GM12878 (cell line): ENCODE data around the gene PSMD3. TPM values are rescaled to one million over a fixed set of nuclear protein-coding genes. Genes with fewer than 3 reads are reported as not detected.

ENCODE experiments used
- ATAC-seq: fragments of 200-7000 bp; cut with Tn5 transposase; 3 replicates; pipeline ENCODE4 v1.9.1; 2020; ENCODE audit warnings: mild to moderate bottlenecking, moderate library complexity
- BruUV-seq: library from RNA; stranded (reverse); fragments of 400-500 nt; replicated peaks from 2 replicates; lab custom pipeline; 2021; lab: Mats Ljungman, UMichigan
- CTCF ChIA-PET: fragments of 300-600 bp; sonication (Branson Sonifier 250); formaldehyde crosslinking; extraction: SDS; loops from one replicate; lab custom pipeline; 2021; ENCODE audit warnings: inconsistent platforms; lab: Yijun Ruan, JAX
- POLR2A ChIA-PET: fragments of 350-600 bp; formaldehyde crosslinking; extraction: SDS; loops from one replicate; lab custom pipeline; 2021; ENCODE audit warnings: inconsistent platforms; lab: Charles Lee
- RAD21 ChIA-PET: fragments of 300-600 bp; sonication (Branson Sonifier 250); formaldehyde crosslinking; loops from one replicate; lab custom pipeline; 2023; ENCODE audit warnings: antibody characterized with exemption; ENCODE audit not compliant: unreplicated experiment; lab: Charles Lee
- SMC1A ChIA-PET: fragments of 300-600 bp; sonication (Branson Sonifier 250); formaldehyde crosslinking; loops from one replicate; lab custom pipeline; 2023; ENCODE audit not compliant: unreplicated experiment, uncharacterized antibody; lab: Charles Lee
- DNase-seq: peaks from one replicate; pipeline ENCODE4 v3.0.0-alpha.2; 2011; ENCODE audit warnings: low read depth, low spot score
- FAIRE-seq: peaks from 3 replicates; lab custom pipeline; 2011; peaks lifted over from hg19 to GRCh38; lab: Jason Lieb, UNC
- H2AFZ ChIP-seq: 2 replicates; pipeline ENCODE4 v1.6.0; 2011; ENCODE audit warnings: low read depth, low read length, control low read depth; ENCODE audit not compliant: control insufficient read depth
- H3K27ac ChIP-seq: 2 replicates; pipeline ENCODE4 v1.5.1; 2011; ENCODE audit warnings: control low read depth; ENCODE audit not compliant: control insufficient read depth, insufficient read depth
- H3K27me3 ChIP-seq, 2 experiments: replicated peaks in 1 of 2; 2 replicates each; pipeline versions ENCODE4 v1.6.0 to v1.6.1; 2011; ENCODE audit warnings: low read length in 1 of 2; ENCODE audit not compliant: control insufficient read depth in 2 of 2, insufficient read depth in 2 of 2
- H3K36me3 ChIP-seq, 2 experiments: 2 replicates each; pipeline ENCODE4 v1.5.1; 2011; ENCODE audit warnings: low read length in 1 of 2; ENCODE audit not compliant: control insufficient read depth in 2 of 2, insufficient read depth in 2 of 2
- H3K4me1 ChIP-seq: 2 replicates; pipeline ENCODE4 v1.6.1; 2011; ENCODE audit warnings: mild to moderate bottlenecking, low read length, moderate library complexity, mixed read lengths; ENCODE audit not compliant: control insufficient read depth, insufficient read depth
- H3K4me2 ChIP-seq: 2 replicates; pipeline ENCODE4 v1.6.0; 2011; ENCODE audit warnings: control low read depth; ENCODE audit not compliant: control insufficient read depth, insufficient read depth
- H3K4me3 ChIP-seq: fragments of 200-600 bp; sonication (generic); 2 replicates; pipeline ENCODE4 v1.5.1; 2016
- H3K79me2 ChIP-seq: 2 replicates; pipeline ENCODE4 v1.6.0; 2011; ENCODE audit warnings: low read length; ENCODE audit not compliant: control insufficient read depth, insufficient read depth
- H3K9ac ChIP-seq: 2 replicates; pipeline ENCODE4 v1.8.0; 2011; ENCODE audit warnings: low read length, control low read depth, mixed read lengths; ENCODE audit not compliant: control insufficient read depth, insufficient read depth
- H3K9me3 ChIP-seq: replicated peaks from 3 replicates; pipeline ENCODE4 v1.5.1; 2011; ENCODE audit warnings: mild to moderate bottlenecking, low read length; ENCODE audit not compliant: control insufficient read depth, insufficient read depth
- H4K20me1 ChIP-seq: 2 replicates; pipeline ENCODE4 v1.6.0; 2011; ENCODE audit not compliant: control insufficient read depth, insufficient read depth
- CHD1 ChIP-seq: IDR thresholded peaks from 2 replicates; pipeline ENCODE4 v1.6.1; 2012; ENCODE audit warnings: low read depth, low read length, improper control_type of control experiment
- MEF2A ChIP-seq: IDR thresholded peaks from 2 replicates; pipeline ENCODE4 v1.6.1; 2011; ENCODE audit warnings: low read depth, mild to moderate bottlenecking, low read length, moderate library complexity; ENCODE audit not compliant: insufficient read depth
- MEF2B ChIP-seq: fragments of 450-650 bp; IDR thresholded peaks from 2 replicates; pipeline ENCODE4 v1.6.1; 2018; ENCODE audit warnings: mild to moderate bottlenecking, moderate library complexity; ENCODE audit not compliant: partially characterized antibody, poor library complexity, severe bottlenecking
- RB1 ChIP-seq: fragments of 450-650 bp; formaldehyde crosslinking; IDR thresholded peaks from 2 replicates; pipeline ENCODE4 v1.6.1; 2017; ENCODE audit warnings: mild to moderate bottlenecking, borderline replicate concordance
- RBBP5 ChIP-seq: fragments of 200-600 bp; sonication (generic); conservative IDR thresholded peaks from 2 replicates; pipeline ENCODE4 v1.6.1; 2016
- SMC3 ChIP-seq: IDR thresholded peaks from 2 replicates; pipeline ENCODE4 v1.6.1; 2011; ENCODE audit warnings: low read length, improper control_type of control experiment, borderline replicate concordance
- SP1 ChIP-seq: IDR thresholded peaks from one replicate; pipeline ENCODE4 v1.6.1; 2011; ENCODE audit warnings: low read depth, low read length
- SREBF1 ChIP-seq: IDR thresholded peaks from 2 replicates; pipeline ENCODE4 v1.6.1; 2012; ENCODE audit warnings: mild to moderate bottlenecking, low read length
- ZNF622 ChIP-seq: fragments of 450-650 bp; IDR thresholded peaks from 2 replicates; pipeline ENCODE4 v1.6.1; 2017; ENCODE audit warnings: mild to moderate bottlenecking, inconsistent platforms
- WGBS: methylation state at CpG from one replicate; pipeline ENCODE4 v1.1.6; 2016; ENCODE audit warnings: low lambda C conversion rate; ENCODE audit not compliant: insufficient replicate concordance, insufficient coverage; ENCODE audit errors: missing lambda C conversion rate; 5-methylcytosine and 5-hydroxymethylcytosine counted together
- in situ Hi-C: fragments of 300-500 bp; cut with MboI; formaldehyde crosslinking; loops from 9 replicates; pipeline ENCODE4 v1.14.3; 2018; ENCODE audit warnings: mixed read lengths
- intact Hi-C: fragments of 100-400 bp; cut with micrococcal nuclease; formaldehyde crosslinking; loops from one replicate; pipeline ENCODE4 v1.14.2; 2022; ENCODE audit not compliant: unreplicated experiment
- polyA plus RNA-seq, 11 experiments: library from polyadenylated mRNA; depleted of rRNA in 4 of 11; unstranded in 6 of 11; stranded (reverse) in 5 of 11; fragments of >200 nt; fragmentation: Nextera tagmentation in 4 of 11; fragmentation: Illumina TruSeq in 1 of 11; extraction: Ambion mirVana in 4 of 11; extraction: Trizol in 1 of 11; gene quantifications; 1 replicate in 1 of 11; 2 replicates in 10 of 11; pipeline versions ENCODE4 v1.2.1 to v1.2.3, GENCODE V29; 2011 to 2016; ENCODE audit warnings: inconsistent platforms in 2 of 11, missing spikeins in 2 of 11, low read depth in 1 of 11
- total RNA-seq, 4 experiments: library from RNA; depleted of rRNA in 3 of 4; stranded (reverse); fragments of >200 nt in 3 of 4; fragmentation: Illumina TruSeq in 1 of 4; extraction: Trizol in 1 of 4; gene quantifications; 2 replicates each; pipeline versions ENCODE4 v1.2.1 to v1.2.3, GENCODE V29; 2013 to 2021
- TF ChIP-seq, protein P1 (sequence below): fragments of 450-650 bp; IDR thresholded peaks from 2 replicates; pipeline ENCODE4 v1.6.1; 2017; ENCODE audit warnings: antibody characterized with exemption, mild to moderate bottlenecking, moderate library complexity
- TF ChIP-seq, protein P2 (sequence below): fragments of 450-650 bp; IDR thresholded peaks from 2 replicates; pipeline ENCODE4 v1.6.1; 2014; ENCODE audit warnings: mild to moderate bottlenecking
- TF ChIP-seq, protein P3 (sequence below): fragments of 150-350 bp; IDR thresholded peaks from 2 replicates; pipeline ENCODE4 v1.6.1; 2016; ENCODE audit warnings: low read depth, low read length

The PSMD3 gene
- total and polyA plus RNA-seq, 10 of the 15 experiments (the other 5 are each of a cell fraction or from before 2014, with no cell fraction given) = 2.2 to 192 (median 129) TPM

DNA sequence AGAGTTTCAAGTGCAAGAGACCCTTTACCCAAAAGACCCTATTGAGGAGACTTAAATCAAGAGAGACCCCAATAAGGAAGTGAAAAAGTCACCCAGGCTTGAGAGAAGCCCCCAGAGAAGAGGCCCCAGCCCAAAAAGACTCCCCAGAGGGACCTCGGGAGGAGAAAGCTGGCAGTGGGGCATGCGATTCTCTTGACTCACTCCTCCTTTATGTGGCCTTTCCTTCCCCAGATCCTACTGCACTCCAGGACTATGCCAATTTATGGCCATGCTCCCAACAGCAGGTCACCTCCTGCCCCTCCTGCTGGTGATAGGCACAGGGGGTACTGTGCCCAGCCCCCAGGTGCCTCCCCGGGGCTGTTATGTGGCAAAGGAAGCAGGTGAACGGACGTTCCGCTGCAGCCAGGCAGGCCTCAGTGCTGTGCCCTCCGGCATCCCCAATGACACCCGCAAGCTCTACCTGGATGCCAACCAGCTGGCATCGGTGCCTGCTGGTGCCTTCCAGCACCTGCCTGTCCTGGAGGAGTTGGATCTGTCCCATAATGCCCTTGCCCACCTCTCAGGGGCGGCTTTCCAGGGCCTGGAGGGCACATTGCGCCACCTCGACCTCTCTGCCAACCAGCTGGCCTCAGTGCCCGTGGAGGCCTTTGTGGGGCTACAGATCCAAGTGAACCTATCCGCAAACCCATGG lies 36.8 kb upstream of the PSMD3 start (continued):
- TF ChIP-seq, protein P1, sequence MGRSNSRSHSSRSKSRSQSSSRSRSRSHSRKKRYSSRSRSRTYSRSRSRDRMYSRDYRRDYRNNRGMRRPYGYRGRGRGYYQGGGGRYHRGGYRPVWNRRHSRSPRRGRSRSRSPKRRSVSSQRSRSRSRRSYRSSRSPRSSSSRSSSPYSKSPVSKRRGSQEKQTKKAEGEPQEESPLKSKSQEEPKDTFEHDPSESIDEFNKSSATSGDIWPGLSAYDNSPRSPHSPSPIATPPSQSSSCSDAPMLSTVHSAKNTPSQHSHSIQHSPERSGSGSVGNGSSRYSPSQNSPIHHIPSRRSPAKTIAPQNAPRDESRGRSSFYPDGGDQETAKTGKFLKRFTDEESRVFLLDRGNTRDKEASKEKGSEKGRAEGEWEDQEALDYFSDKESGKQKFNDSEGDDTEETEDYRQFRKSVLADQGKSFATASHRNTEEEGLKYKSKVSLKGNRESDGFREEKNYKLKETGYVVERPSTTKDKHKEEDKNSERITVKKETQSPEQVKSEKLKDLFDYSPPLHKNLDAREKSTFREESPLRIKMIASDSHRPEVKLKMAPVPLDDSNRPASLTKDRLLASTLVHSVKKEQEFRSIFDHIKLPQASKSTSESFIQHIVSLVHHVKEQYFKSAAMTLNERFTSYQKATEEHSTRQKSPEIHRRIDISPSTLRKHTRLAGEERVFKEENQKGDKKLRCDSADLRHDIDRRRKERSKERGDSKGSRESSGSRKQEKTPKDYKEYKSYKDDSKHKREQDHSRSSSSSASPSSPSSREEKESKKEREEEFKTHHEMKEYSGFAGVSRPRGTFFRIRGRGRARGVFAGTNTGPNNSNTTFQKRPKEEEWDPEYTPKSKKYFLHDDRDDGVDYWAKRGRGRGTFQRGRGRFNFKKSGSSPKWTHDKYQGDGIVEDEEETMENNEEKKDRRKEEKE = no peak
- TF ChIP-seq MEF2B (no peak), CHD1 (no peak), SP1 (no peak), RB1 (no peak), RBBP5 (no peak), MEF2A (no peak), SMC3 (no peak), ZNF622 (no peak)

DNA sequence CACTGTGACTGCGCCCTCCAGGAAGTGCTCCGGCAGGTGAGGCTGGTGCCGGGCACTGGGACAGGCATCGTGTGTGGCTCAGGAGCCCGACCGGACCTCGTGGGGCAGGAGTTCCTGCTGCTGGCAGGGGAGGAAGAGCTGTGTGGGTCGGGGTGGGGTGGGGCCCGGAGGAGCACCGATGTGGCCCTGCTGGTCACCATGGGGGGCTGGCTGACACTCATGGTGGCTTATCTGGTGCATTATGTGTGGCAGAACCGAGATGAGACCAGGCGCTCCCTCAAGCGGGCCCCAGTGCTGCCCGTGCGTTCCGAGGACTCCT lies 36.3 kb upstream of the PSMD3 start:
- H3K9ac ChIP-seq = no peak overlapping the region
- no peak overlapping the region for H3K4me3 ChIP-seq
- ChIA-PET RAD21 (no interaction called here), SMC1A (no interaction called here), CTCF (no interaction called here), POLR2A (no interaction called here)
- no peaks in the 10 kb centered on the region for H3K36me3 ChIP-seq
- ATAC-seq (no peak), FAIRE-seq (no peak), DNase-seq (no peak)
- BruUV-seq = no TSS peak
- no peaks in the 10 kb centered on the region for H4K20me1 ChIP-seq
- intact Hi-C loops (no loop called here), in situ Hi-C loops (no loop called here)
- WGBS = 77% methylated on average over 14 of the region's 16 CpGs
- no peaks in the 10 kb centered on the region for H3K79me2 ChIP-seq
- peaks cover 12% of the 10 kb centered on the region for H3K4me1 ChIP-seq
- H3K4me2 ChIP-seq = no peak overlapping the region
- H3K9me3 ChIP-seq = no peaks in the 10 kb centered on the region
- H2AFZ ChIP-seq = no peak overlapping the region
- H3K27me3 ChIP-seq = no peaks in the 10 kb centered on the region
- TF ChIP-seq MEF2B = no peak
- TF ChIP-seq, protein P2, sequence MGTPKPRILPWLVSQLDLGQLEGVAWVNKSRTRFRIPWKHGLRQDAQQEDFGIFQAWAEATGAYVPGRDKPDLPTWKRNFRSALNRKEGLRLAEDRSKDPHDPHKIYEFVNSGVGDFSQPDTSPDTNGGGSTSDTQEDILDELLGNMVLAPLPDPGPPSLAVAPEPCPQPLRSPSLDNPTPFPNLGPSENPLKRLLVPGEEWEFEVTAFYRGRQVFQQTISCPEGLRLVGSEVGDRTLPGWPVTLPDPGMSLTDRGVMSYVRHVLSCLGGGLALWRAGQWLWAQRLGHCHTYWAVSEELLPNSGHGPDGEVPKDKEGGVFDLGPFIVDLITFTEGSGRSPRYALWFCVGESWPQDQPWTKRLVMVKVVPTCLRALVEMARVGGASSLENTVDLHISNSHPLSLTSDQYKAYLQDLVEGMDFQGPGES = no peak
- no peak for TF ChIP-seq SREBF1
- TF ChIP-seq, protein P3, sequence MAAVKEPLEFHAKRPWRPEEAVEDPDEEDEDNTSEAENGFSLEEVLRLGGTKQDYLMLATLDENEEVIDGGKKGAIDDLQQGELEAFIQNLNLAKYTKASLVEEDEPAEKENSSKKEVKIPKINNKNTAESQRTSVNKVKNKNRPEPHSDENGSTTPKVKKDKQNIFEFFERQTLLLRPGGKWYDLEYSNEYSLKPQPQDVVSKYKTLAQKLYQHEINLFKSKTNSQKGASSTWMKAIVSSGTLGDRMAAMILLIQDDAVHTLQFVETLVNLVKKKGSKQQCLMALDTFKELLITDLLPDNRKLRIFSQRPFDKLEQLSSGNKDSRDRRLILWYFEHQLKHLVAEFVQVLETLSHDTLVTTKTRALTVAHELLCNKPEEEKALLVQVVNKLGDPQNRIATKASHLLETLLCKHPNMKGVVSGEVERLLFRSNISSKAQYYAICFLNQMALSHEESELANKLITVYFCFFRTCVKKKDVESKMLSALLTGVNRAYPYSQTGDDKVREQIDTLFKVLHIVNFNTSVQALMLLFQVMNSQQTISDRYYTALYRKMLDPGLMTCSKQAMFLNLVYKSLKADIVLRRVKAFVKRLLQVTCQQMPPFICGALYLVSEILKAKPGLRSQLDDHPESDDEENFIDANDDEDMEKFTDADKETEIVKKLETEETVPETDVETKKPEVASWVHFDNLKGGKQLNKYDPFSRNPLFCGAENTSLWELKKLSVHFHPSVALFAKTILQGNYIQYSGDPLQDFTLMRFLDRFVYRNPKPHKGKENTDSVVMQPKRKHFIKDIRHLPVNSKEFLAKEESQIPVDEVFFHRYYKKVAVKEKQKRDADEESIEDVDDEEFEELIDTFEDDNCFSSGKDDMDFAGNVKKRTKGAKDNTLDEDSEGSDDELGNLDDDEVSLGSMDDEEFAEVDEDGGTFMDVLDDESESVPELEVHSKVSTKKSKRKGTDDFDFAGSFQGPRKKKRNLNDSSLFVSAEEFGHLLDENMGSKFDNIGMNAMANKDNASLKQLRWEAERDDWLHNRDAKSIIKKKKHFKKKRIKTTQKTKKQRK = no peak
- H3K27ac ChIP-seq = no peak overlapping the region
